ENCODE results near the gene RPL35. TPM values are rescaled to one million over a fixed set of nuclear protein-coding genes. Genes with fewer than 3 reads are reported as not detected.

RPL35 gene
- total RNA-seq, 1 donor from 2014 or later = 2,123 TPM

DNA sequence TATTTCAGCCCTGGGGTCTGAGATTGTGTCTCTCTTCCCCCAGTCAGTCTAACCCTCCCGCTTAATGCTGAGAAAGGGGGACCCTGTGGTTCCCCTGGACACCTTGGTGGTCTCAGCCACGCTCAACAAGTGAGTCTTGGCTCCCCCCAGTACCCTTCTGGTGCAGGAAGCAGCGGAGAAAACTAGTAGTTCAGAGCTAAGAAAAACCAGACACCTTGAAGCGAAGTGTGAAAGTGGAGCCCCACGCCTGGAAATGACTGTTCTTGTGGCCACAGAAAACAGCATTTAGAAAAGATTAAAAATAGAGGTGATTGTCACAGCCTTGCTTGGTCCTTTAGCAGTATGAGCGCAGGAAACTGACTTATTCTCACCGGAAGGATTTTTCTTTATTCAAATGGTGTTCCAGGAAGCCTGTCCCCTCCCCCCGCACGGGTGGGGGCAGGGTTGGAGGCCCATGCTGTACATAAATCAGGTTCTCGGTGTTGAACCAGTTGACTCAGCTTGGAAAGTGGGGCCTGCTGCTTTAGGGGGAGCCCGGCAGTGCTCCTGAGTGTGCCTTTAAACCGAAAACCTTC is 8.3 kb upstream of the RPL35 start:
- no peaks in the 10 kb centered on the region for H3K9me3 ChIP-seq
- DNase-seq (ENCODE audit: low spot score in 2 of 2) = no peak
- no peaks in the 10 kb centered on the region for H3K27me3 ChIP-seq
- peaks cover 12 to 17% of the 10 kb centered on the region in 2 donors for H3K36me3 ChIP-seq
- peak overlapping the region; percentile 89 to 96 for H3K27ac ChIP-seq
- peaks cover 8 to 31% of the 10 kb centered on the region in 2 donors for H3K4me1 ChIP-seq
- intact Hi-C loops (cut with DNase I) = loop anchor here (1.0 to 10.0 kb wide), 4 partner anchors 9 to 877 kb away; partner anchors contain the start of genes GOLGA1, PBX3, RPL35 and SCAI
- H3K4me3 ChIP-seq = peak overlapping the region; percentile 63 to 84
- TF ChIP-seq, protein P1, sequence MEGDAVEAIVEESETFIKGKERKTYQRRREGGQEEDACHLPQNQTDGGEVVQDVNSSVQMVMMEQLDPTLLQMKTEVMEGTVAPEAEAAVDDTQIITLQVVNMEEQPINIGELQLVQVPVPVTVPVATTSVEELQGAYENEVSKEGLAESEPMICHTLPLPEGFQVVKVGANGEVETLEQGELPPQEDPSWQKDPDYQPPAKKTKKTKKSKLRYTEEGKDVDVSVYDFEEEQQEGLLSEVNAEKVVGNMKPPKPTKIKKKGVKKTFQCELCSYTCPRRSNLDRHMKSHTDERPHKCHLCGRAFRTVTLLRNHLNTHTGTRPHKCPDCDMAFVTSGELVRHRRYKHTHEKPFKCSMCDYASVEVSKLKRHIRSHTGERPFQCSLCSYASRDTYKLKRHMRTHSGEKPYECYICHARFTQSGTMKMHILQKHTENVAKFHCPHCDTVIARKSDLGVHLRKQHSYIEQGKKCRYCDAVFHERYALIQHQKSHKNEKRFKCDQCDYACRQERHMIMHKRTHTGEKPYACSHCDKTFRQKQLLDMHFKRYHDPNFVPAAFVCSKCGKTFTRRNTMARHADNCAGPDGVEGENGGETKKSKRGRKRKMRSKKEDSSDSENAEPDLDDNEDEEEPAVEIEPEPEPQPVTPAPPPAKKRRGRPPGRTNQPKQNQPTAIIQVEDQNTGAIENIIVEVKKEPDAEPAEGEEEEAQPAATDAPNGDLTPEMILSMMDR (IDR thresholded peaks at IDR 0.05) = no peak

DNA sequence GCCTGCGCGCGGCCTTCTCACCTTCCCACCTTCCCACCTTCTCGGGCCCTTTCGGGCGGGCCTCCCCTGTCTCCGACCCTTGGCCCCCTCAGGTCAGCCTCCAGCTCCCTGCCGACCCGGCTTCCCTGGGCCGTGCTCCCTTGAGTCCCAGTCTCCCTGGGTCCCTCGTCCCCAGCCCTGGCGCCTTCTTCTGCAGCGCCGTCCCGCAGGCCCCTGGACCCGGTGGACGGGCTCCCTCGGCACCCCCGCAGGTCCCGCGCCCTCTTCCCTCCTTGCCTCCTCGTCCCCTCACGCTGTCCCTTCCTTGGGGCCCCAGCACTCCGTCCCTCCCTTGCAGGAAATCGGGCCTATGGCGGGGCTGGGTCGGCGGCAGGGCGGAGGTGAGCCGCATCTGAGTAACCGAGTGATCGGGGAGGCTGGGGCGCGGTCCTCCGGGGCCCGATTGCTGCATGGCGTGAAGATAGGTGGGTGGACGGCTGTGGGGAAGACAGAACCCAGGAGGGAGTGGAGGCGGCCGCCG is 7.8 kb upstream of the RPL35 start:
- H3K27me3 ChIP-seq = no peaks in the 10 kb centered on the region
- no peaks in the 10 kb centered on the region for H3K9me3 ChIP-seq
- peak overlapping the region; percentile 63 to 84 for H3K4me3 ChIP-seq
- peaks cover 9 to 11% of the 10 kb centered on the region in 2 donors for H3K36me3 ChIP-seq
- intact Hi-C loops (cut with DNase I) = loop anchor here (1.0 to 10.0 kb wide), 4 partner anchors 8 to 878 kb away; partner anchors contain the start of genes GOLGA1, PBX3, RPL35 and SCAI
- peak overlapping the region; percentile 89 to 96 for H3K27ac ChIP-seq
- TF ChIP-seq, protein P1 (IDR thresholded peaks at IDR 0.05) = no peak
- DNase-seq (ENCODE audit: low spot score in 2 of 2) = no peak
- peaks cover 8 to 31% of the 10 kb centered on the region in 2 donors for H3K4me1 ChIP-seq

DNA sequence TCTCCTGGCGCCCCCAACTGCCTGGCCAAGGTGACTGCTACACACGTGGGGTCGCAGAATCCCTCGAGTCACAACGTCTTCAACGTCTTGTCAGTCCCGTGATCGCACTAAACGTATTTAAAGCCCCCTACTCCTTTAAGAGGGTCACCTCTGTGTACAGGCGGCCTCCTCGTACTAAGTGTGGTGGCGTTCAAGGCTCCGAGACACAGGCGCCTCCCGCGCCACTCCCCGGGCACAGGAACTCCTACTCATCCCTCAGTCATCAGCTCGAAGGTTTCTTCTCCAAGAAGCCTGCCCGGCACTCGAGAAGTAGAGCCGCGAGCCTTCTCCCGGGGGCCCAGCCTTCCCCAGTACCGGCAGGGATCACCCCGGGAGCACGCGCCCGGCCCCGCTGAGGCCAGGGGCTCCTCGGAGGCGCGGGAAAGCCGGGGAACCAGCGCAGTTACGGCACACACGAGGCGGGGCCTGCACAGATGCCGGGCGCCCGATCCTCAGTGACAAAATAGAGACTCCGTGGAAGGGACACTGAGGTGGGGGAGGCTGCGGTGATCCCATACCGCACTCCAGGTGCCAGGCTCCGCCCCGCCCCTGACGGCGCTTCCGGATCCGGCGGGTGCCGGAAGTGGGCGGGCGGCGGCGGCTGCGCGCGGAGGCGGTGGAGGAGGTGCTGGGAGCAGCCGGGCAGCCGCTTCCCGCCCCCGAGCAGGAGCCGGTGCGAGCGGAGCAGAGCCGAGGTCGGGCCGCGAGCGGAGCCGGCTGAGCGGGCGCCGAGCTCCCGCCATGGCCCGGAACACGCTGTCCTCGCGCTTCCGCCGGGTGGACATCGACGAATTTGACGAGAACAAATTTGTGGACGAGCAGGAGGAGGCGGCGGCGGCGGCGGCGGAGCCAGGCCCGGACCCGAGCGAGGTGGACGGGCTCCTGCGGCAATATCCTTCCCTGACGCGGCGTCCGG is 7.0 kb upstream of the RPL35 start:
- peak overlapping the region; percentile 63 to 84 for H3K4me3 ChIP-seq
- peaks cover 4% of the 10 kb centered on the region in 2 donors for H3K36me3 ChIP-seq
- intact Hi-C loops (cut with DNase I) = loop anchor here (1.0 to 10.0 kb wide), 4 partner anchors 7 to 879 kb away; partner anchors contain the start of genes GOLGA1, PBX3, RPL35 and SCAI
- DNase-seq (ENCODE audit: low spot score in 2 of 2) = peak; percentile 30 to 92
- TF ChIP-seq, protein P1 (IDR thresholded peaks at IDR 0.05) = no peak
- peaks cover 8 to 31% of the 10 kb centered on the region in 2 donors for H3K4me1 ChIP-seq
- H3K27ac ChIP-seq = peak overlapping the region; percentile 89 to 96
- no peaks in the 10 kb centered on the region for H3K27me3 ChIP-seq
- H3K9me3 ChIP-seq = no peaks in the 10 kb centered on the region

DNA sequence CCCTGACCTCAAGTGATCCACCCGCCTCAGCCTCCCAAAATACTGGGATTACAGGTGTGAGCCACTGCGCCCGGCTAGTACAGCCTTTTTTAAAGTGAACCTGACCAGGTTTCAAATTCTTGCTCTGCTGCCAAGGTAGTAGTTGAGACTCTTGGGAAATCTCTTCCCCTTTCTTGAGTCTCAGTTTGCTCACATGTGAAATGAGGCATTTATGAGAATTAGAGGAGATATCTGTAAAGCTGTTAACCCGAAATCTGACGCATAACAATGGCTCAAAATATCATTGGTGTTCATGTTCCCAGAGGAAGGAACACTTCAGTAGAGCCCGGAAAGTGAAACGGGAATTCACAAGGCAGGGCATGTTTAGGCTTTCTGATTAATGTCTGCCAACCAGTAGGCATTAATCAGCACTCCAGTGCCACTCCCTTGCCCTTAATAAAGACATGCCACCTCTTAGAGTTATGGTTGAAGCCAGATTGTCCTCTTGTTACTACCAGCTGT is 1.7 kb upstream of the RPL35 start:
- DNase-seq (ENCODE audit: low spot score in 2 of 2) = no peak
- no peaks in the 10 kb centered on the region for H3K9me3 ChIP-seq
- no peaks in the 10 kb centered on the region for H3K27me3 ChIP-seq
- peak overlapping the region in 1 of 2 donors; percentile 97 for H3K27ac ChIP-seq
- no peak overlapping the region for H3K4me3 ChIP-seq
- intact Hi-C loops (cut with DNase I) = loop anchor here (5.0 to 10.0 kb wide), 4 partner anchors 281 to 446 kb away; partner anchors contain the start of genes GAPVD1, HSPA5, PSMB7 and SCAI
- H3K36me3 ChIP-seq = peaks cover 19 to 23% of the 10 kb centered on the region in 2 donors
- peaks cover 8 to 16% of the 10 kb centered on the region in 2 donors for H3K4me1 ChIP-seq
- TF ChIP-seq, protein P1 (IDR thresholded peaks at IDR 0.05) = no peak

All from ascending aorta (tissue), 2 donors.